Ureter (tissue), 1 donor: ENCODE measurements around the gene PSG1. TPM values are rescaled to one million over a fixed set of nuclear protein-coding genes. Genes with fewer than 3 reads are reported as not detected.
"Not testable (repeated sequence)": the region's sequence is repeated elsewhere in the genome, so short reads cannot be mapped to it uniquely, and the experiment has no call there.

ENCODE experiments used
- DNase-seq: peaks from one replicate; pipeline ENCODE4 v3.0.0-alpha.2; 2020; ENCODE audit warnings: low spot score
- total RNA-seq: library from RNA; stranded (reverse); gene quantifications from one replicate; pipeline ENCODE4 v1.2.4, GENCODE V29; 2023
- donor health status: DM: yes; HTN: yes; CAD: no.

PSG1 gene
- total RNA-seq, 1 donor from 2014 or later, result not detected

- DNase-seq, result not testable (repeated sequence)
These were observed 1.8 kb upstream of the PSG1 start for GRCh38 chr19:42881279-42881678.

GRCh38 chr19:42880621-42881020 lies 1.1 kb upstream of the PSG1 start:
- DNase-seq, result not testable (repeated sequence)

GRCh38 chr19:42876596-42876995 lies 2.9 kb downstream of the PSG1 start:
- not testable (repeated sequence) for DNase-seq

- DNase-seq, result not testable (repeated sequence)
These were observed 3.6 kb downstream of the PSG1 start for GRCh38 chr19:42875881-42876280.

- DNase-seq, result not testable (repeated sequence)
These were observed 4.4 kb downstream of the PSG1 start for GRCh38 chr19:42874901-42875813.

GRCh38 chr19:42874136-42874535 lies 5.4 kb downstream of the PSG1 start:
- not testable (repeated sequence) for DNase-seq

GRCh38 chr19:42872608-42873007 lies 6.9 kb downstream of the PSG1 start:
- no peak for DNase-seq

- DNase-seq, result no peak
These were observed 22.0 kb downstream of the PSG1 start for GRCh38 chr19:42857544-42857867.

GRCh38 chr19:42856866-42857543 lies 22.5 kb downstream of the PSG1 start:
- not testable (repeated sequence) for DNase-seq

- not testable (repeated sequence) for DNase-seq
These were observed 24.8 kb downstream of the PSG1 start for GRCh38 chr19:42854745-42855144.

- DNase-seq, result not testable (repeated sequence)
These were observed 26.3 kb downstream of the PSG1 start for GRCh38 chr19:42853231-42853630.

- DNase-seq, result not testable (repeated sequence)
These were observed 26.7 kb downstream of the PSG1 start for GRCh38 chr19:42852821-42853220.

- not testable (repeated sequence) for DNase-seq
These were observed 27.7 kb downstream of the PSG1 start for GRCh38 chr19:42851718-42852280.

- DNase-seq, result peak; percentile 45
These were observed 28.4 kb downstream of the PSG1 start for GRCh38 chr19:42850981-42851717.

- no peak for DNase-seq
These were observed 32.9 kb downstream of the PSG1 start for GRCh38 chr19:42846597-42846996.

- not testable (repeated sequence) for DNase-seq
These were observed 35.9 kb downstream of the PSG1 start for GRCh38 chr19:42843631-42844030.

- not testable (repeated sequence) for DNase-seq
These were observed 46.6 kb downstream of the PSG1 start for GRCh38 chr19:42832746-42833442.

- not testable (repeated sequence) for DNase-seq
These were observed 47.4 kb downstream of the PSG1 start for GRCh38 chr19:42832023-42832680.

- no peak for DNase-seq
These were observed 48.1 kb downstream of the PSG1 start for GRCh38 chr19:42831221-42832019.
